Hepatocyte (in vitro differentiated cells): Measurements from ENCODE around the gene SEC23IP. TPM values are rescaled to one million over a fixed set of nuclear protein-coding genes. Genes with fewer than 3 reads are reported as not detected.
A peak's percentile ranks its signal among the peaks of the same experiment; 100 is the strongest.

ENCODE experiments used
- DNase-seq: peaks from one replicate; pipeline ENCODE4 v3.0.0-alpha.2; 2016; ENCODE audit warnings: low spot score
- H2AFZ ChIP-seq: fragments of 200-600 bp; sonication (generic); 2 replicates; pipeline ENCODE4 v1.6.0; 2016; ENCODE audit warnings: antibody characterized with exemption, mild to moderate bottlenecking
- H3K27ac ChIP-seq: fragments of 200-600 bp; sonication (generic); 2 replicates; pipeline ENCODE4 v1.5.1; 2016; ENCODE audit warnings: mild to moderate bottlenecking
- H3K27me3 ChIP-seq: fragments of 200-600 bp; sonication (generic); 2 replicates; pipeline ENCODE4 v1.6.1; 2016
- H3K36me3 ChIP-seq: fragments of 200-600 bp; sonication (generic); replicated peaks from 2 replicates; pipeline ENCODE4 v1.5.1; 2016; ENCODE audit warnings: low read depth; ENCODE audit not compliant: insufficient read depth
- H3K4me1 ChIP-seq: fragments of 200-600 bp; sonication (generic); 2 replicates; pipeline ENCODE4 v1.5.1; 2016; ENCODE audit warnings: mild to moderate bottlenecking, moderate library complexity; ENCODE audit not compliant: insufficient read depth
- H3K4me2 ChIP-seq: fragments of 200-600 bp; sonication (generic); 2 replicates; pipeline ENCODE4 v1.6.0; 2016
- H3K4me3 ChIP-seq: fragments of 200-600 bp; sonication (generic); 2 replicates; pipeline ENCODE4 v1.5.1; 2016; ENCODE audit warnings: mild to moderate bottlenecking
- H3K79me2 ChIP-seq: fragments of 200-600 bp; sonication (generic); 2 replicates; pipeline ENCODE4 v1.6.0; 2017; ENCODE audit warnings: mild to moderate bottlenecking
- H3K9me2 ChIP-seq: fragments of 200-600 bp; sonication (generic); replicated peaks from 2 replicates; pipeline ENCODE4 v1.6.0; 2017; ENCODE audit warnings: mild to moderate bottlenecking; ENCODE audit not compliant: insufficient read depth
- H3K9me3 ChIP-seq: fragments of 200-600 bp; sonication (generic); 2 replicates; pipeline ENCODE4 v1.5.1; 2016; ENCODE audit warnings: low read depth, mild to moderate bottlenecking
- H4K20me1 ChIP-seq: fragments of 200-600 bp; sonication (generic); 2 replicates; pipeline ENCODE4 v1.6.0; 2016; ENCODE audit warnings: mild to moderate bottlenecking; ENCODE audit not compliant: insufficient read depth, poor library complexity, severe bottlenecking
- EZH2 ChIP-seq: fragments of 200-600 bp; sonication (generic); IDR thresholded peaks from 2 replicates; pipeline ENCODE4 v1.6.1; 2016; ENCODE audit warnings: antibody characterized with exemption, mild to moderate bottlenecking, borderline replicate concordance
- EZH2phosphoT487 ChIP-seq: fragments of 200-600 bp; sonication (generic); IDR thresholded peaks from one replicate; pipeline ENCODE4 v1.6.1; 2018; ENCODE audit warnings: antibody characterized with exemption, mild to moderate bottlenecking, low read depth, moderate library complexity; ENCODE audit not compliant: unreplicated experiment, severe bottlenecking
- WGBS: methylation state at CpG from one replicate; pipeline ENCODE4 v1.1.6; 2016; ENCODE audit warnings: low lambda C conversion rate; ENCODE audit errors: missing lambda C conversion rate; 5-methylcytosine and 5-hydroxymethylcytosine counted together
- polyA plus RNA-seq: library from polyadenylated mRNA; unstranded; fragments of >200 nt; fragmentation: Nextera tagmentation; extraction: Ambion mirVana; gene quantifications from 2 replicates; pipeline ENCODE4 v1.2.1, GENCODE V29; 2016
- total RNA-seq: library from RNA; depleted of rRNA; stranded (reverse); fragments of >200 nt; gene quantifications from 2 replicates; pipeline ENCODE4 v1.2.3, GENCODE V29; 2014
- TF ChIP-seq, protein P1 (sequence below): fragments of 200-600 bp; sonication (generic); IDR thresholded peaks from 2 replicates; pipeline ENCODE4 v1.5.1; 2016; ENCODE audit warnings: antibody characterized with exemption, mild to moderate bottlenecking; ENCODE audit not compliant: poor library complexity

The SEC23IP gene
- total and polyA plus RNA-seq, 2 experiments from 2014 or later: 27.4 to 39.9 TPM

DNA sequence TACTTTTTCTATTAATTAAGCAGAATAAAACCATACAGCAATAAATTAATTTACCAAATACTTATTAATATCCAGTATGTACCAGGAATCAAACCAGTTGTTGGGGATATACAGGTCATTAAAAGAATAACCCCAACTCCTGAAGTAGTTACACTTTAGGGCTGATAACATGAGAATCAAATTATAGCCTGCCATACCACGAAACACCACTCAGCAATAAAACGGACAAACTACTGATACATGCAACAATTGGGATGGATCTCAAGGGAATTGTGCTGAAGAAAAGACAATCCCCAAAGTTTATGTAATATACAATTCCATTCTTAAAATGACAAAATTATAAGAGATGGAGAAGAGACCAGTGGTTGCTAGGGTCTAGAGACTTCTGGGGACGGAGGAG is 42.6 kb upstream of the SEC23IP start:
- WGBS: 95% methylated on average over 3 of the region's 3 CpGs
- Histone ChIP-seq H3K4me2 (no peak overlapping the region), H3K4me1 (no peaks in the 10 kb centered on the region), H3K9me3 (no peaks in the 10 kb centered on the region), H2AFZ (no peak overlapping the region), H3K79me2 (no peaks in the 10 kb centered on the region), H4K20me1 (no peaks in the 10 kb centered on the region), H3K27ac (peak overlapping the region; percentile 70), H3K27me3 (no peaks in the 10 kb centered on the region), H3K36me3 (no peaks in the 10 kb centered on the region), H3K9me2 (no peaks in the 10 kb centered on the region), H3K4me3 (no peak overlapping the region)
- no peak for DNase-seq
- TF ChIP-seq EZH2 (no peak), EZH2phosphoT487 (no peak)
- TF ChIP-seq, protein P1, sequence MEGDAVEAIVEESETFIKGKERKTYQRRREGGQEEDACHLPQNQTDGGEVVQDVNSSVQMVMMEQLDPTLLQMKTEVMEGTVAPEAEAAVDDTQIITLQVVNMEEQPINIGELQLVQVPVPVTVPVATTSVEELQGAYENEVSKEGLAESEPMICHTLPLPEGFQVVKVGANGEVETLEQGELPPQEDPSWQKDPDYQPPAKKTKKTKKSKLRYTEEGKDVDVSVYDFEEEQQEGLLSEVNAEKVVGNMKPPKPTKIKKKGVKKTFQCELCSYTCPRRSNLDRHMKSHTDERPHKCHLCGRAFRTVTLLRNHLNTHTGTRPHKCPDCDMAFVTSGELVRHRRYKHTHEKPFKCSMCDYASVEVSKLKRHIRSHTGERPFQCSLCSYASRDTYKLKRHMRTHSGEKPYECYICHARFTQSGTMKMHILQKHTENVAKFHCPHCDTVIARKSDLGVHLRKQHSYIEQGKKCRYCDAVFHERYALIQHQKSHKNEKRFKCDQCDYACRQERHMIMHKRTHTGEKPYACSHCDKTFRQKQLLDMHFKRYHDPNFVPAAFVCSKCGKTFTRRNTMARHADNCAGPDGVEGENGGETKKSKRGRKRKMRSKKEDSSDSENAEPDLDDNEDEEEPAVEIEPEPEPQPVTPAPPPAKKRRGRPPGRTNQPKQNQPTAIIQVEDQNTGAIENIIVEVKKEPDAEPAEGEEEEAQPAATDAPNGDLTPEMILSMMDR: no peak

DNA sequence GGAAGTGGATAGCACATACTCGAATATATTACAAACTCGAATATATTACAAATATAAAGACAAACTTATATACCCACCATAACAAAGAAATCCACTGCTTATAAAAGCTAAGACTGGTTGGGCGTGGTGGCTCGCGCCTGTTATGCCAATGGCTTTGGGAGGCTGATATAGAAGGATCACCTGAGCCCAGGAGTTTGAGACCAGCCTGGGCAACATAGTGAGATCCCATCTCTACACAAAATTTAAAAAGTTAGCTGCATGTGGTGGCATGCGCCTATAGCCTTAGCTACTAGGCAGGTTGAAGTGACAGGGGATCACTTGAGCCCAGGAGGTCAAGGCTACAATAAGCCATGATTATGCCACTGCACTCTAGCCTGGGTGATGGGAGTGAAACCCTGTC is 40.3 kb upstream of the SEC23IP start:
- no peak overlapping the region for H3K27ac ChIP-seq
- 98% methylated on average over 6 of the region's 6 CpGs for WGBS
- no peaks in the 10 kb centered on the region for H3K27me3 ChIP-seq
- H3K4me1 ChIP-seq: no peaks in the 10 kb centered on the region
- no peak overlapping the region for H3K4me2 ChIP-seq
- H3K36me3 ChIP-seq: no peaks in the 10 kb centered on the region
- DNase-seq: no peak
- no peak overlapping the region for H3K4me3 ChIP-seq
- H4K20me1 ChIP-seq: no peaks in the 10 kb centered on the region
- TF ChIP-seq EZH2: no peak
- TF ChIP-seq EZH2phosphoT487: no peak
- TF ChIP-seq, protein P1: no peak
- H3K79me2 ChIP-seq: peaks cover 7% of the 10 kb centered on the region
- no peaks in the 10 kb centered on the region for H3K9me3 ChIP-seq
- no peaks in the 10 kb centered on the region for H3K9me2 ChIP-seq
- no peak overlapping the region for H2AFZ ChIP-seq

DNA sequence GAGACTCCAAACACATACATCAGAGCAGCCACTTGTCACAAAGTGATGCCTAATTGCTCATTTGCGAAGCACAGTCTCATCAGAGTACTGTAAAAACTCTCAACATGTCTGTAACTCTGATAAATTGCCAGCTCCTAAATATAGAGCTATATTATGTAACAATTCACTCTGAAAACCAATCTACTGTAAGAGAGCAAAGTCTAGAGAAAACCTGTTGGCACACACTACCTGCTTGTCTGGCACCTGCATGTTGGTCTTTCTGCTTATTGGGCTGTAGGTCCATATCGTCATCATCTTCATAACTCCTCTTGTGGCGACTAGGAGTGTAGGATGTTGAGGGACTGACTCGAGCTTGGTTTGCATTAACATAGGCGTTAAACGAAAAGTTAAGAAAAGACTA is 39.7 kb upstream of the SEC23IP start:
- no peaks in the 10 kb centered on the region for H3K27me3 ChIP-seq
- H3K4me3 ChIP-seq: no peak overlapping the region
- no peaks in the 10 kb centered on the region for H3K4me1 ChIP-seq
- H3K9me3 ChIP-seq: no peaks in the 10 kb centered on the region
- H4K20me1 ChIP-seq: no peaks in the 10 kb centered on the region
- H3K27ac ChIP-seq: no peak overlapping the region
- TF ChIP-seq, protein P1: no peak
- TF ChIP-seq EZH2phosphoT487: no peak
- TF ChIP-seq EZH2: no peak
- no peaks in the 10 kb centered on the region for H3K9me2 ChIP-seq
- DNase-seq: no peak
- no peak overlapping the region for H2AFZ ChIP-seq
- no peak overlapping the region for H3K4me2 ChIP-seq
- peaks cover 12% of the 10 kb centered on the region for H3K79me2 ChIP-seq
- 94% methylated on average over 6 of the region's 6 CpGs for WGBS
- H3K36me3 ChIP-seq: no peaks in the 10 kb centered on the region

DNA sequence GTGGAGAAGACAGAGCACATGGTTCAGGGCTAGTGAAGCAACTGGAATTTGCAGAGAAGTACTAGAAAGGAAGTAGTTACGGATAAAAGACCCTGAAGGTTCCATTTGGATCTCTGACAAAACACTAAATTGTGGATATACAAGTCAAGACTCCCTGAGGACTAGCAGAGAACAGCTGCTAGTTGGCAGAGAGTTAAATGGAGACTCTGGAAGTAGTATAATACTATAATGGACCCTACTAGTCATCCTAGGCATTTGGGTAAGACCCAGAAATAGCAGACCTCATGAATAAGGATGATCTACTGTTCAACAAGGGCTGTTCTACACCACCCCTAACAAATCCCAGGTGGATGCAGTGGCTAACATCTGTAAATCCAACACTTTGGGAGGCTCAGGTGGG is 39.0 kb upstream of the SEC23IP start:
- Histone ChIP-seq H3K9me3 (no peaks in the 10 kb centered on the region), H3K4me2 (no peak overlapping the region), H3K27me3 (no peaks in the 10 kb centered on the region), H3K27ac (no peak overlapping the region), H3K79me2 (peaks cover 15% of the 10 kb centered on the region), H2AFZ (no peak overlapping the region), H3K4me1 (no peaks in the 10 kb centered on the region), H3K4me3 (no peak overlapping the region), H4K20me1 (no peaks in the 10 kb centered on the region), H3K9me2 (no peaks in the 10 kb centered on the region), H3K36me3 (no peaks in the 10 kb centered on the region)
- TF ChIP-seq EZH2 (no peak), EZH2phosphoT487 (no peak)
- TF ChIP-seq, protein P1: no peak
- 90% methylated on average over 1 of the region's 1 CpG for WGBS
- no peak for DNase-seq
